ENCODE results near the gene METRN.
"Not testable (repeated sequence)": the region's sequence is repeated elsewhere in the genome, so short reads cannot be mapped to it uniquely, and the experiment has no call there.

Gene METRN

GRCh38 chr16:678209-678857 lies 36.6 kb upstream of the METRN start:
- DNase-seq: no peak

GRCh38 chr16:678858-679813 lies 35.8 kb upstream of the METRN start:
- DNase-seq: peak; percentile 80

DNA sequence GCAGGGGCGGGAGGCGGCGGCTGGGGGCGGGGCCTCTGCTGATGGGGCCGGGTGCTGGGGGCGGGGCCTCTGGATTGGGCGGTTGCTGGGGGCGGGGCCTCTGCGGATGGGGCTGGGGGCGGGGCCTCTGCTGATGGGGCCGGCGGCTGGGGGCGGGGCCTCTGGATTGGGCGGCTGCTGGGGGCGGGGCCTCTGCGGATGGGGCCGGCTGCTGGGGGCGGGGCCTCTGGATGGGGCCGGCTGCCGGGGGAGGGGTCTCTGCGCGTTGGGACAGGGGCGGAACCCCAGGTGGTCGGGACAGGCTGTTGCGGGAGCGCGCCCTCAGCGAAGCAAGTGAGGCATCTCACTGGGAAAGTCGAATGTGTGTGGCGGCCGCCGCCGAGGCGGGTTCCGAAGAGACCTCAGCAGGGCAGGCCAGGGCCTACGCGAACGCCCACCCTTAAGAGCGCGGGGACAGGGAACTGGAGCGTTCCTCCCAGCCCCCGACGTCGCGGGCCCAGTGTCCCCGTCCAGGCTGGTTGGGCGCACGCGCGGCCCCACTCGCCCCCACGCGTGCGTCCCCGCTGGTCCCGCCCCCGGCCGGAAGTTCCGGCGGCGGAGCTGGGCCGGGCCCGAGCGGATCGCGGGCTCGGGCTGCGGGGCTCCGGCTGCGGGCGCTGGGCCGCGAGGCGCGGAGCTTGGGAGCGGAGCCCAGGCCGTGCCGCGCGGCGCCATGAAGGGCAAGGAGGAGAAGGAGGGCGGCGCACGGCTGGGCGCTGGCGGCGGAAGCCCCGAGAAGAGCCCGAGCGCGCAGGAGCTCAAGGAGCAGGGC lies 34.9 kb upstream of the METRN start, which contains the start of gene STUB1:
Gene STUB1 (plus strand): TSS at position 597 of the 811 bp plus-strand sequence. CDS start 116 bp downstream, at position 713.
- peak; percentile 93 for DNase-seq

DNA sequence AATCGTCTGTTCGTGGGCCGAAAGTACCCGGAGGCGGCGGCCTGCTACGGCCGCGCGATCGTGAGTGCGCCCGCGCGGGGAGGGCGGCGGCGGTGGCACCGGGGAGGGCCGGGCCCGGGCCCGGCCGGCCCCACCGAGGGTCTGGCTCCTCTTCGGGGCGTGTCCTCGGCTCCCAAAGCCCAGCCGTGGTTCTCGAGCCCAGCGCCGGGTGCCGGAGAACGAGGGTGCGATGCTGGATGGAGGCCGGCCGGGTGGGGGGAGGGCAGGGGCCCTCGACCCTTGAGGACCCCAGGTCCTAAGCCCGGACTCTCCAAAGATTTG lies 34.3 kb upstream of the METRN start:
- DNase-seq: no peak

DNA sequence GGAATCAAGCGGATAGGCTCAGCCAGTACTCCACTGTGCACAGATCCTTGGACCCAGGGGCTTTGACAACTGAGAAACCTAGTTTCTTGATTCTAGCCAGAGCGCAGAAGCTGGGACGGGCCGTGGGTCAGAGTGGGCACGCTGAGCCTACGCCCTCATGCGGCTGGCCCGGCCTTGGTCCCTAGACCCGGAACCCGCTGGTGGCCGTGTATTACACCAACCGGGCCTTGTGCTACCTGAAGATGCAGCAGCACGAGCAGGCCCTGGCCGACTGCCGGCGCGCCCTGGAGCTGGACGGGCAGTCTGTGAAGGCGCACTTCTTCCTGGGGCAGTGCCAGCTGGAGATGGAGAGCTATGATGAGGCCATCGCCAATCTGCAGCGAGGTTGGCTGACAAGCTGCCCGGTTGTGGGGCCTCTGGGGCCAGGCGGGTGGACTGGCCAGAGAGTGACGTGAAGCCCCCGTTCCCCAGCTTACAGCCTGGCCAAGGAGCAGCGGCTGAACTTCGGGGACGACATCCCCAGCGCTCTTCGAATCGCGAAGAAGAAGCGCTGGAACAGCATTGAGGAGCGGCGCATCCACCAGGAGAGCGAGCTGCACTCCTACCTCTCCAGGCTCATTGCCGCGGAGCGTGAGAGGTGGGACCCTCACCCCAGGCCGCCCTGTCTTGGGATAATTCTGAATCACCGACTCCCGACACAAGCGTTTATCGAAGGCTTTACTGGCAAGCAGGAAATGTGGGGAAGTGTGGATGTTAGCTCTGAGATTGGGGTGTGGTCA lies 33.8 kb upstream of the METRN start:
- DNase-seq: peak; percentile 60

GRCh38 chr16:681746-682427 lies 33.0 kb upstream of the METRN start:
- peak; percentile 23 for DNase-seq

DNA sequence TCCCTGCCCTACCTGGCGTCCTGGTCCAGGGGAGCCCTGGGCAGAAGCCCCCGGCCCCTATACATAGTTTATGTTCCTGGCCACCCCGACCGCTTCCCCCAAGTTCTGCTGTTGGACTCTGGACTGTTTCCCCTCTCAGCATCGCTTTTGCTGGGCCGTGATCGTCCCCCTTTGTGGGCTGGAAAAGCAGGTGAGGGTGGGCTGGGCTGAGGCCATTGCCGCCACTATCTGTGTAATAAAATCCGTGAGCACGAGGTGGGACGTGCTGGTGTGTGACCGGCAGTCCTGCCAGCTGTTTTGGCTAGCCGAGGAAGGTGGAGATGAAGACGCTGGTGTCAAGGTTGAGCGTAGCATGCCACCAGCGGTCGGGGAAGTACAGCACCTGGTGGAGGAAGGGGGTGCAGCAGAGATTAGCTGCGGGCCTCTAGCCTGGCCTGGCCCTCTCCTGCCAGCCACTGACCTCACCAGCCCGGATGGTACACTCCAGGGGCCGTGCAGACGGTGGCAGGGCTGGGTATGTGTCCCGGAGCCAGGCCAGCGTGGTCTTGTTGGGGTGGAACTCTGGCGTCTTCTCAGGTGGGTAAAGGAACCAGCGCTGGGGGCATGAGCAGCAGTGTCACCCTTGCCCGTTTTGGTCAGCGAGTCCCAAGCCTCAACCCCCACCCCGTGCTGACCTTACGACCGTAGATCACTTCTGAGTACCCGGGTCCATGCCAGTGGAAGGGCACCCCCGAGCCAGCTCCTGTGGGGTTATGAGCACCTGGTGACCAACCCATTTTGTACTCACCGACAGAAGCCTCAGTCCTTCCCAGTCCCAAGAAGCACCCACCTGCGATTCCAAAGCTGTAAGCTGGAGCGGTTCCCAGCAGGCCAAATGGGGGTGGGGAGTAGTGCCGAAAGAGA lies 32.2 kb upstream of the METRN start:
- no peak for DNase-seq

GRCh38 chr16:683396-684070 lies 31.4 kb upstream of the METRN start:
- DNase-seq: peak; percentile 46

DNA sequence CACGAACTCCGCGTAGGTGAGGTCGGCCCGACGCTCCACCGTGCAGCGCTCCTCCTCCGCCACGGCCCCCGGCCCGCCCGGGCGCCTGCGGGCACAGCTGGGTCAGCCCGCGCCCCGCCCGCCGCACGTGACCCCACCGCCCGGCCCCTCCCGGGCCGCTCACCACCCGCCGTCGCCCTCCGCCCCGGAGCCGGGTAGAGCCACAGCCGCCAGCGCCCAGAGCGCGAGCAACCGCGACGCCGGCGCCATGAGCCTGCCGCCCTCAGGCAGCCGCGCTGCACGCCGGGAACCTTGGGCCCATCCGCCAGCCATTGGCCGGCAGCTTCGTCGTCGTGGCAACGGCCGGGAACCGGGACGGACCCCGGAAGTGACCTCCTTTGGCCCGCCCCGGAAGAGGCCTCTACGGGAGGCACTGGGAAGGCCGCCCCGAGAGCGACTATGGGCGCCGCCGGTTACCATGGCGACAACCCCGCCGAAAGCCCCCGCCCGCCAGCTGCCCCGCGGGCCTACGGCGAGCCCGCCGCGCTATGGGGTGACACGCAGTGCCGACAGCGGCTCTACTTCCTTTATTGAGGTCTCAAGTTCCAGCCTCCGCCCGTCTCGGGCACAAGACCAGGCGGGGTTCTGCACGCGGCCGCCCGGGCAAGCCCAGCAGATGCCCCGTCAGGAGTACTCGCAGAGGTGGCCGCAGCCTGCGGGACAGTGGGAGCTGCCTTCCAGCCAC lies 30.7 kb upstream of the METRN start, which contains the start of gene JMJD8:
Gene JMJD8 (minus strand): TSS at position 264 of the 724 bp plus-strand sequence. CDS start 15 bp downstream, at position 249.
- peak; percentile 98 for DNase-seq

GRCh38 chr16:684961-685696 lies 29.8 kb upstream of the METRN start:
- DNase-seq: no peak

DNA sequence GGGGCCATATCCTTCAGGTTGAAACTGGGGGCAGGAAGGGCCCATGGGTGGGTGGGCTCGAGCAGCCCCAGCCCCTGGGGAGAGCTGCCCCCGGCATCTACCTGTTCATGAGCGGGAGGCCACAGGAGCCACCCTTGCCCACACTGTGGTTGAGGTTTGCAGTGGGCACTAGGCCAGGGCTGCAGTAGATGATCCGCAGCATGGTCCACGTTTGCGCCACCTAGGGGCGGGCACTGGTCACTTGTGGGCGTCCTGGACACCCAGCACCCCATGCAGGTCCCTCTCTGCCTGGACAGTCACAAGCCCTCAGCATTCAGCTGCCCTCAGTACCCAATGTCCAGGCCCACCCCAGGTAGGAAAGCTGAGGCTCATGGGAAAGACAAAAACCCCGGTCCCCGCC lies 29.0 kb upstream of the METRN start:
- DNase-seq: peak; percentile 20

GRCh38 chr16:686459-687260 lies 28.3 kb upstream of the METRN start:
- no peak for DNase-seq

GRCh38 chr16:687499-687898 lies 27.4 kb upstream of the METRN start:
- DNase-seq: no peak

GRCh38 chr16:689175-689897 lies 25.6 kb upstream of the METRN start:
- DNase-seq: no peak

- DNase-seq: not testable (repeated sequence)
These were observed 23.7 kb upstream of the METRN start for GRCh38 chr16:691242-691641.

GRCh38 chr16:692356-693108 lies 22.4 kb upstream of the METRN start:
- no peak for DNase-seq

All from OCI-M1 (cell line).